GM19025 (cell line): Measurements from ENCODE around the gene ZGLP1.

Experiments used
- ATAC-seq: cut with Tn5 transposase; IDR thresholded peaks from one replicate; pipeline ENCODE4 v1.9.1; 2021; ENCODE audit warnings: mild to moderate bottlenecking, low read depth, moderate library complexity; ENCODE audit not compliant: unreplicated experiment

ZGLP1 gene

DNA sequence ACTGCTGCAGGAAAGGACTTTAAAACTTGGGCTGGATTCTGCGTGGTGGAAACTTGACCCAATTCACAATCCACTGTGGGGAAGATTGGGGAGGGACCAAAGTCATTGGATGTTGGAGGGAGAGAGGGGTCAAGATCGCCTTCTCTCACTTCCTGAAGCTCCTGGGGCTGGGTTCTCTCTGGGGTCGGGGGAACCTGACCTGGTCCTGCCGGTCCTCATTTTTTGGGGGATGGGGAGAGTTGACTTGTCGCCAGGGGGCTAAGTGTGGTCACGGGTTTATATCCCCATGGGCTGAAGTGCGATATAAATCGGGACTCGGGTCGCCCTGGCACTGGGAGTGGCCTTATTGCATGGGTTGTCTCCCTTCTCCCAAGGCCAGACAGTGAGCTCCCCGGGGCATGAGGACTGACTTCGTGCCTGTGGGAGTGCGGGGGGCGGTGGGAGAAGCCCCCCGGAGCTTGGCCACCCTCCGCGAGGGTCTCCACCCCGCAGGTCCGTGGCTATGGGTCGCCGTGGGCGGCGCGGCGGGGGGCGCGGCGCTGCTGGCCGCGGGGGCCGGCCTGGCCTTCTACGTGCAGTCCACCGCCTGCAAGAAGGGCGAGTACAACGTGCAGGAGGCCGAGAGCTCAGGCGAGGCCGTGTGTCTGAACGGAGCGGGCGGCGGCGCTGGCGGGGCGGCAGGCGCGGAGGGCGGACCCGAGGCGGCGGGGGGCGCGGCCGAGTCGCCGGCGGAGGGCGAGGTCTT lies 13.6 kb downstream of the ZGLP1 start:
- ATAC-seq: no peak

DNA sequence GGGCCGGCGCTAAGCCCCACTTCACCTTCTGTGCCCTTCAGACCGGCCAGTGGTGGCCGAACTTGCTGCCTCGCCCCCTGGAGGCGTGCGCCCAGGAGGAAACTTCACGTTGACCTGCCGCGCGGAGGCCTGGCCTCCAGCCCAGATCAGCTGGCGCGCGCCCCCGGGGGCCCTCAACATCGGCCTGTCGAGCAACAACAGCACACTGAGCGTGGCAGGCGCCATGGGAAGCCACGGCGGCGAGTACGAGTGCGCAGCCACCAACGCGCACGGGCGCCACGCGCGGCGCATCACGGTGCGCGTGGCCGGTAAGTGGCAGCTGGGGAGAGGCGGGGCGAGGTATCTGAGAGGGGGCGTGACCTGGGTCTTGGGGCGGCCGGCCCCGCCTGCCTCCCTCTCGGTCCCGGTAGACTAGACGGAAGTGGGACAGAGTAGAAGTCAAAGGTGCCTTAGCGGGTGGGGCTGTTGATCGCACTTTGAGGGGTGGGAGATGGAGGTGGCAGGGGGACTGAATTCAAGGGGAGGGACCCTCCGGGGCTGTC lies 14.2 kb downstream of the ZGLP1 start:
- ATAC-seq: peak; percentile 48

DNA sequence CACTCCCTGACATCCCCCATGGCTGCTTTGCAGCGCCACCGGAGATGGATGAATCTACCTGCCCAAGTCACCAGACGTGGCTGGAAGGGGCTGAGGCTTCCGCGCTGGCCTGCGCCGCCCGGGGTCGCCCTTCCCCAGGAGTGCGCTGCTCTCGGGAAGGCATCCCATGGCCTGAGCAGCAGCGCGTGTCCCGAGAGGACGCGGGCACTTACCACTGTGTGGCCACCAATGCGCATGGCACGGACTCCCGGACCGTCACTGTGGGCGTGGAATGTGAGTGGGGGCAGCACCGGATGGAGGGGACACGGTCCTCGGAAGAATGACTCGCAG lies 15.3 kb downstream of the ZGLP1 start:
- no peak for ATAC-seq

DNA sequence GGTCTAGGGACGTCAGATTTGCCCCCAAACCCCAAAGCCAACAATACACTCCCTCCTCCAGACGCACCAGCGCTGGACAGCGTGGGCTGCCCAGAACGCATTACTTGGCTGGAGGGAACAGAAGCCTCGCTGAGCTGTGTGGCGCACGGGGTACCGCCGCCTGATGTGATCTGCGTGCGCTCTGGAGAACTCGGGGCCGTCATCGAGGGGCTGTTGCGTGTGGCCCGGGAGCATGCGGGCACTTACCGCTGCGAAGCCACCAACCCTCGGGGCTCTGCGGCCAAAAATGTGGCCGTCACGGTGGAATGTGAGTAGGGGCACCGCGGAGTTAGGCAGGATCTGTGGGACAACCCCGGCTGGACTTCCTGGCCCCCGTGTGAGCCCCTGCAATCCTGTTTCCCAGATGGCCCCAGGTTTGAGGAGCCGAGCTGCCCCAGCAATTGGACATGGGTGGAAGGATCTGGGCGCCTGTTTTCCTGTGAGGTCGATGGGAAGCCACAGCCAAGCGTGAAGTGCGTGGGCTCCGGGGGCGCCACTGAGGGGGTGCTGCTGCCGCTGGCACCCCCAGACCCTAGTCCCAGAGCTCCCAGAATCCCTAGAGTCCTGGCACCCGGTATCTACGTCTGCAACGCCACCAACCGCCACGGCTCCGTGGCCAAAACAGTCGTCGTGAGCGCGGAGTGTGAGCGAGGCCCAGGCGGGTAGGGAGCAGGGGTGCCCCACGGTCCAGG lies 15.8 kb downstream of the ZGLP1 start:
- ATAC-seq: no peak

DNA sequence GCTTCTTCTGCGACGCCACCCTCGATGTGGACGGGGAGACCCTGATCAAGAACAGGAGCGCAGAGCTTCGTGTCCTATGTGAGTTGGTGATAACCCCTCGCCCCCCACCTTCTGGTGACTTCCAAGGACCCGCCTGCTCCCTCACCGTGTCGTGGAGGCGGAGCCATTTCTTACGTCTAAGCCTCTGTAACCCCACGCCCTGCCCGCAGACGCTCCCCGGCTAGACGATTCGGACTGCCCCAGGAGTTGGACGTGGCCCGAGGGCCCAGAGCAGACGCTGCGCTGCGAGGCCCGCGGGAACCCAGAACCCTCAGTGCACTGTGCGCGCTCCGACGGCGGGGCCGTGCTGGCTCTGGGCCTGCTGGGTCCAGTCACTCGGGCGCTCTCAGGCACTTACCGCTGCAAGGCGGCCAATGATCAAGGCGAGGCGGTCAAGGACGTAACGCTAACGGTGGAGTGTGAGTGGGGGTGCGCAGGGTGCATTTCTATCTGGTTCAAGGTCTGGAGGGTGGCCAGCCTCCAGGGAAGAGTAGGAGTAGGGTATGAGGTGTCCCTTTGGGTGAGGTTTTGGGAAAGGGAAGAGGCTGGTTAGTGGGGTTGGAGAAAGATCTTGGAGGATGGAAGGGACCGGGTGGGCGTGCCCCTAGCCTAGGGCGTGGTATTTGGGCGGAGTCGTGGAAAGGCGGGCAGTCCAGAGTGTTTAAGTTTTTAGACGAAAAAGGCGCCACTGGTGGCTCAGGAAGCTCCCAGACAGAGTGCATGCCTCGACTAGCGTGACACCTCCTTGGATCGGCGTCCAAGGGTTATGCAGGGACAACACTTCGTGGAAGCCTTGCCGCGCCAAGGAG lies 16.6 kb downstream of the ZGLP1 start:
- ATAC-seq: no peak

DNA sequence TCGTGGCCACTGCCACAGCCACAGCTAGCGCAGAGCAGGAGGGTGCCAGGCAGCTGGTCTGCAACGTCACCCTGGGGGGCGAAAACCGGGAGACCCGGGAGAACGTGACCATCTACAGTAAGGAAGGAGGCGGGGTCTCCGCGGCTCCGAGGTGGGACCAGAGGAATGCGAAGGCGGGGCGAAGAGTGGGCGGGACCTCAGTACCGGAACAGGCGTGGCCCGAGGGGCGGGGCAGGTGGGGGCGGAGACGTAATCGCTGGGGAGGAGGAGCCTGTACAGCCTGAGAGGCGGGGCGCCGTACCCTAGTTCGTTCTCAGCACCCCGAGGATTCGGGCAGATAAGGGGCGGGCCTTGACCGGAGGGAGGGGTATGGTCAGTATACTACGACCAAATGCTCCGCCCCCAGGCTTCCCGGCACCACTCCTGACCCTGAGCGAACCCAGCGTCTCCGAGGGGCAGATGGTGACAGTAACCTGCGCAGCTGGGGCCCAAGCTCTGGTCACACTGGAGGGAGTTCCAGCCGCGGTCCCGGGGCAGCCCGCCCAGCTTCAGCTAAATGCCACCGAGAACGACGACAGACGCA lies 17.3 kb downstream of the ZGLP1 start:
- ATAC-seq: no peak

DNA sequence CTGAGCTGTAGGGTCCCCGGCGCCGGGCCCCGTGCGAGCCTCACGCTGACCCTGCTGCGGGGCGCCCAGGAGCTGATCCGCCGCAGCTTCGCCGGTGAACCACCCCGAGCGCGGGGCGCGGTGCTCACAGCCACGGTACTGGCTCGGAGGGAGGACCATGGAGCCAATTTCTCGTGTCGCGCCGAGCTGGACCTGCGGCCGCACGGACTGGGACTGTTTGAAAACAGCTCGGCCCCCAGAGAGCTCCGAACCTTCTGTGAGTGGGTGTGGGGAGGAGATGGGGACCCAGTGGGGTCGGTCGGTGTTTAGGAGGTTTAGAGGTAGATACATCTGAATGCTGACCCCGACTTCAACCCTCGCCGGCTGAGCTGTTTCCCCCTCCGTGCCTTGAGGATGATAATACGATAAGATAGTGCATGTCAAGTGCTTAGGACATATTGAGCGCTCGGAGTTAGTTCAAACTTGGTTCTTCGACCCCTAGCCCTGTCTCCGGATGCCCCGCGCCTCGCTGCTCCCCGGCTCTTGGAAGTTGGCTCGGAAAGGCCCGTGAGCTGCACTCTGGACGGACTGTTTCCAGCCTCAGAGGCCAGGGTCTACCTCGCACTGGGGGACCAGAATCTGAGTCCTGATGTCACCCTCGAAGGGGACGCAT lies 17.9 kb downstream of the ZGLP1 start:
- no peak for ATAC-seq

DNA sequence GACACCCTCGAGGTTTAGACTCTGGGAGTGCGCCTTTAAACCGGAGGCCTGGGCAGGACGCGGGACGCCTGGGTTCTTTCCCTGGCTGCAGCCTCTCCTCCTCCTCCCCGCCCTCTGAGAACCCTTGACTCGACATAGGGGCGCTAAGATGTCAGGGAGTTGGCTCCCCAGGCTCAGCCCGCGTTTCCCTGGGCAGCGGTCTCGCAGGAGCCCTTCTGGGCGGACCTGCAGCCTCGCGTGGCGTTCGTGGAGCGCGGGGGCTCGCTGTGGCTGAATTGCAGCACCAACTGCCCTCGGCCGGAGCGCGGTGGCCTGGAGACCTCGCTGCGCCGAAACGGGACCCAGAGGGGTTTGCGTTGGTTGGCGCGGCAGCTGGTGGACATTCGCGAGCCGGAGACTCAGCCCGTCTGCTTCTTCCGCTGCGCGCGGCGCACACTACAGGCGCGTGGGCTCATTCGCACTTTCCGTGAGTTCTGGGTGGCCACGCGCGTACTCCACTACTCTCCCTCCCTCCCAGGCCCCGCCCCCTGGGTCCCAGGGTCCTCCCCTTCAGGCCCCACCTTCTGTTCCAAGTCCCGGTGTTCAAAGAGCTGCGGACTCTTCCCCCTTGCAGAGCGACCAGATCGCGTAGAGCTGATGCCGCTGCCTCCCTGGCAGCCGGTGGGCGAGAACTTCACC lies 18.6 kb downstream of the ZGLP1 start:
- ATAC-seq: no peak

DNA sequence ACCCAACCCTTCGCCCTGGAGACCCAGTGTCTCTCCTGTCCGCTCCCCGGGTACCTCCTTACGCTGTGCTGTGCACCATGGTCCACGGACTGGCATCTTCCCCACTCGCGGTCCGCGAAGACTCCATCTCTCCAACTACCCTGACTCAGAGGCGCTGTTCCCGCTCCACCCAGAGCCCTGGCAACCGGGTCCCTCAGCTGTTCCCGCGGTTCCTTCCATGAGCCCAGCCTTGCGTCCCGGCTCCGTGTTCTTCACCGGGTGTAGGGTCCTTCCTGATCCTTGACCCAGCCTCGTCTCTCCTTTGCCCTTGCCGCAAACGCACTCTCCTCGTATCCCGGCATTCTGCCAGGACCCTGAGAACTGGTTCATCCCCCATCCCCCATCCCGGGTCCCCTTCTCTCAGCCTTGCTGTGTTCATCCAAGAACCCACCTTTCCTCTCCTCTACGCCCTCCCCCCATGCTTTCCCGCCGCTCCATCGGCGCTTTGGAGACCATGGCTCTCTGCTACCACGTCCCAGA lies 19.2 kb downstream of the ZGLP1 start:
- ATAC-seq: no peak

DNA sequence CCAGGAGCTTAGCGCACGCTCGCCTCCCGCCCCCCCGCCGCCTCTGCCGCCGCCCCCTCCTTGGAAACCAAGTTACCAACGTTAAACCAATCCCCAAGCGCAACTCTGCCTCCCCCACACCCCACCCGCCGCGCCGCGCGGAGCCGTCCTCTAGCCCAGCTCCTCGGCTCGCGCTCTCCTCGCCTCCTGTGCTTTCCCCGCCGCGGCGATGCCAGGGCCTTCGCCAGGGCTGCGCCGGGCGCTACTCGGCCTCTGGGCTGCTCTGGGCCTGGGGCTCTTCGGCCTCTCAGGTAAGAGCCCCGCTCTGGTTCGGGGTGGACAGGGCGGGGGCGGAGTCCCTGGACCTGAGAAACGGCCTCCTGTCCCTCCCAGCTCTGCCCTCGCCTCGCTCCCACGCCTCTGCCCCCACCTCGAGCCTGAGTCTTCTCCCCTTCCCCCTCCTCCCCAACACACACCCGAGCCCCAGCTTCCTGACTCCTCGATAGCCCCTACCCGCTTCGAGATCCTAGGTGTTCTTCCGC lies 19.7 kb downstream of the ZGLP1 start, which contains the start of gene ICAM5:
Gene ICAM5, plus strand, starts transcription at position 117 of the 521 bp plus-strand sequence. Its CDS starts 92 bp downstream, at position 209.
- ATAC-seq: no peak

DNA sequence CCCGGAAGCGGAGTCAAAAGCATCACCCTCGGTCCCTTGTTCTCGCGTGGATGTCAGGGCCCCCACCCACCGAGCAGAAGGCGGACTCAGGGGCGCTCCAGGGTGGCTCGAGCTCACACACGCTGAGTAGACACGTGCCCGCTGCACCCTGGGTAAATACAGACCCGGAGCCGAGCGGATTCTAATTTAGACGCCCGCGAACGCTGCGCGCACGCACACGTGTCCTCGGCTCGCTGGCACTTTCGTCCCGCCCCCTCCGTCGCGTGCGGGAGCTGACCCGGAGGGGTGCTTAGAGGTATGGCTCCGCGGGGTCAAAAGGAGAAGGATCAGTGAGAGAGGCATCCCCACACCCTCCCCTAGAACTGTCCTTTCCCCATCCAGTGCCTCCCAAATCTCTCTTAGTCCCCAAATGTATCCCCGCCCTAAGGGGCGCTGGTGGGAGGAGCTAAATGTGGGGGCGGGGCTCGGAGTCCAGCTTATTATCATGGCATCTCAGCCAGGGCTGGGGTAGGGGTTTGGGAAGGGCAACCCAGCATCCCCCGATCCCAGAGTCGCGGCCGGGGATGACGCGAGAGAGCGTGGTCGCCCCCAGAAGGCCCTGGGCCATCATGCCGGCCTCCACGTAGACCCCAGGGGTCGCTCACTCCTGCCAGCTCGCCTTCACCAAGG lies 20.3 kb downstream of the ZGLP1 start:
- ATAC-seq: no peak

DNA sequence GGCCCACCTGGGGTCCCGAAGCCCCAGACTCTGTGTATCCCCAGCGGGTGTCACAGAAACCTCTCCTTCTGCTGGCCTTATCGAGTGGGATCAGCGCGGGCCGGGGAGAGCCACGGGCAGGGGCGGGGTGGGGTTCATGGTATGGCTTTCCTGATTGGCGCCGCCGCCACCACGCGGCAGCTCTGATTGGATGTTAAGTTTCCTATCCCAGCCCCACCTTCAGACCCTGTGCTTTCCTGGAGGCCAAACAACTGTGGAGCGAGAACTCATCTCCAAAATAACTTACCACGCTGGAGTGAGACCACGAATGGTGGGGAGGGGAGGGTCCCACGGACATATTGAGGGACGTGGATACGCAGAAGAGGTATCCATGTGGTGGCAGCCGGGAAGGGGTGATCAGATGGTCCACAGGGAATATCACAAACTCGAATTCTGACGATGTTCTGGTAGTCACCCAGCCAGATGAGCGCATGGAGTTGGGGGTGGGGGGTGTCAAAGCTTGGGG lies 20.9 kb downstream of the ZGLP1 start:
- ATAC-seq: no peak

DNA sequence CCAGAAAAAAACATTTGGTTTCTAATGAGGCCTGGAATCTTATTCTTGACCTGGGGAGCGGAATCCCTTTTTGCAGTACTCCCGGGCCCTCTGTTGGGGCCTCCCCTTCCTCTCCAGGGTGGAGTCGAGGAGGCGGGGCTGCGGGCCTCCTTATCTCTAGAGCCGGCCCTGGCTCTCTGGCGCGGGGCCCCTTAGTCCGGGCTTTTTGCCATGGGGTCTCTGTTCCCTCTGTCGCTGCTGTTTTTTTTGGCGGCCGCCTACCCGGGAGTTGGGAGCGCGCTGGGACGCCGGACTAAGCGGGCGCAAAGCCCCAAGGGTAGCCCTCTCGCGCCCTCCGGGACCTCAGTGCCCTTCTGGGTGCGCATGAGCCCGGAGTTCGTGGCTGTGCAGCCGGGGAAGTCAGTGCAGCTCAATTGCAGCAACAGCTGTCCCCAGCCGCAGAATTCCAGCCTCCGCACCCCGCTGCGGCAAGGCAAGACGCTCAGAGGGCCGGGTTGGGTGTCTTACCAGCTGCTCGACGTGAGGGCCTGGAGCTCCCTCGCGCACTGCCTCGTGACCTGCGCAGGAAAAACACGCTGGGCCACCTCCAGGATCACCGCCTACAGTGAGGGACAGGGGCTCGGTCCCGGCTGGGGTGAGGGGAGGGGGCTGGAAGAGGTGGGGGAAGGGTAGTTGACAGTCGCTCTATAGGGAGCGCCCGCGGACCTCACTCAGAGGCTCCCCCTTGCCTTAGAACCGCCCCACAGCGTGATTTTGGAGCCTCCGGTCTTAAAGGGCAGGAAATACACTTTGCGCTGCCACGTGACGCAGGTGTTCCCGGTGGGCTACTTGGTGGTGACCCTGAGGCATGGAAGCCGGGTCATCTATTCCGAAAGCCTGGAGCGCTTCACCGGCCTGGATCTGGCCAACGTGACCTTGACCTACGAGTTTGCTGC lies 22.5 kb downstream of the ZGLP1 start, which contains the start of gene ICAM4:
Gene ICAM4, plus strand, starts transcription at position 153 of the 935 bp plus-strand sequence. Its CDS starts 58 bp downstream, at position 211.
- no peak for ATAC-seq

DNA sequence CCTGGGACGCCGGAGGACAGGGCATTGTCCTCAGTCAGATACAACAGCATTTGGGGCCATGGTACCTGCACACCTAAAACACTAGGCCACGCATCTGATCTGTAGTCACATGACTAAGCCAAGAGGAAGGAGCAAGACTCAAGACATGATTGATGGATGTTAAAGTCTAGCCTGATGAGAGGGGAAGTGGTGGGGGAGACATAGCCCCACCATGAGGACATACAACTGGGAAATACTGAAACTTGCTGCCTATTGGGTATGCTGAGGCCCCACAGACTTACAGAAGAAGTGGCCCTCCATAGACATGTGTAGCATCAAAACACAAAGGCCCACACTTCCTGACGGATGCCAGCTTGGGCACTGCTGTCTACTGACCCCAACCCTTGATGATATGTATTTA lies 24.2 kb downstream of the ZGLP1 start:
- no peak for ATAC-seq

DNA sequence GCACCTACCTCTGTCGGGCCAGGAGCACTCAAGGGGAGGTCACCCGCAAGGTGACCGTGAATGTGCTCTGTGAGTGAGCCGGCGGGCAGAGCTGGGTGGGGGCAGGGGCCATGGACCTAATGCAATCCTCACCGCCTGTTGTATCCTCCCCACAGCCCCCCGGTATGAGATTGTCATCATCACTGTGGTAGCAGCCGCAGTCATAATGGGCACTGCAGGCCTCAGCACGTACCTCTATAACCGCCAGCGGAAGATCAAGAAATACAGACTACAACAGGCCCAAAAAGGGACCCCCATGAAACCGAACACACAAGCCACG lies 24.7 kb downstream of the ZGLP1 start:
- no peak for ATAC-seq

DNA sequence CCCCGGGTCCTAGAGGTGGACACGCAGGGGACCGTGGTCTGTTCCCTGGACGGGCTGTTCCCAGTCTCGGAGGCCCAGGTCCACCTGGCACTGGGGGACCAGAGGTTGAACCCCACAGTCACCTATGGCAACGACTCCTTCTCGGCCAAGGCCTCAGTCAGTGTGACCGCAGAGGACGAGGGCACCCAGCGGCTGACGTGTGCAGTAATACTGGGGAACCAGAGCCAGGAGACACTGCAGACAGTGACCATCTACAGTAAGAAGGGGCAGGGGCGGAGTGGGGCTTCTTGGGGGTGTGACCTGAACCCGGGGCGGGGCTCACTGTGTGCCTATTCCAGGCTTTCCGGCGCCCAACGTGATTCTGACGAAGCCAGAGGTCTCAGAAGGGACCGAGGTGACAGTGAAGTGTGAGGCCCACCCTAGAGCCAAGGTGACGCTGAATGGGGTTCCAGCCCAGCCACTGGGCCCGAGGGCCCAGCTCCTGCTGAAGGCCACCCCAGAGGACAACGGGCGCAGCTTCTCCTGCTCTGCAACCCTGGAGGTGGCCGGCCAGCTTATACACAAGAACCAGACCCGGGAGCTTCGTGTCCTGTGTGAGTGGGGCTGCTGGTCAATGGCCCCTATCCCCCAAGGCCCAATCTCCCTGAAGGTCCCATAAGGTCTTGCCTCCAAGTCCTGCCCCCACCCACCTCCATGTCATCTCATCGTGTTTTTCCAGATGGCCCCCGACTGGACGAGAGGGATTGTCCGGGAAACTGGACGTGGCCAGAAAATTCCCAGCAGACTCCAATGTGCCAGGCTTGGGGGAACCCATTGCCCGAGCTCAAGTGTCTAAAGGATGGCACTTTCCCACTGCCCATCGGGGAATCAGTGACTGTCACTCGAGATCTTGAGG lies 25.3 kb downstream of the ZGLP1 start:
- ATAC-seq: no peak
